GM21529 (cell line): Measurements from ENCODE around the gene RETREG1.
"Not testable (repeated sequence)": the region's sequence is repeated elsewhere in the genome, so short reads cannot be mapped to it uniquely, and the experiment has no call there.

Experiments used
- ATAC-seq: cut with Tn5 transposase; IDR thresholded peaks from one replicate; pipeline ENCODE4 v1.9.1; 2021; ENCODE audit not compliant: unreplicated experiment

The RETREG1 gene

DNA sequence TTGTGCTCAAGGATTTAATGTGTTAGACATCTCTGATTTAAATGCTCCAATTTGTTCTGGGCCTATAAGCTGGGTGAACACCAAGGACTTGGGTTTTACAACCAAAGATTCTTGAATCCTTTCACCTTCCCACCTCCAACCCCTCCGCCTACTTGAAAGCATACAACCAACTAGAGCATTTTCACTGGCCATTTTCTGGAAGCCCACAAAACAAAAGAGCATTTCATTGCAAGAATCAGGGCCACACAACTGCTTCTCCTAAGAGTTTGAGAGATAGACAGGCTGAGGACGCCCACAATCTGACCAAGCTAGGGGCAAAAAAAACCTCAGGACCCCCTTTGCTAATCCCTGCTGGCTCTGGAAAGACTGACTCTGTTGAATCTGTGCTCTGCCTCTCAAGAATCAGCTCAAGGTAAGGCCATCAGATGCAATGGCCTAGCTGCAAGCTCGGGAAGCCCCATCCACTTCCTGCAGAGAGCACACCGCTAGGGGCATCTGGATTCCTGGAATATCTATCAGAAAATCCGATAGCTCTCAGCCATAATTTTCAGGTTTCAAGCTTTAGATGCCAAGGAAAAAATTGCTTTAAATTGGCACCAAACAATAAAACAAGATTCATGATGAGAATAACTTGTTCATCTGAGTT lies 57.7 kb downstream of the RETREG1 start:
- ATAC-seq, result no peak

DNA sequence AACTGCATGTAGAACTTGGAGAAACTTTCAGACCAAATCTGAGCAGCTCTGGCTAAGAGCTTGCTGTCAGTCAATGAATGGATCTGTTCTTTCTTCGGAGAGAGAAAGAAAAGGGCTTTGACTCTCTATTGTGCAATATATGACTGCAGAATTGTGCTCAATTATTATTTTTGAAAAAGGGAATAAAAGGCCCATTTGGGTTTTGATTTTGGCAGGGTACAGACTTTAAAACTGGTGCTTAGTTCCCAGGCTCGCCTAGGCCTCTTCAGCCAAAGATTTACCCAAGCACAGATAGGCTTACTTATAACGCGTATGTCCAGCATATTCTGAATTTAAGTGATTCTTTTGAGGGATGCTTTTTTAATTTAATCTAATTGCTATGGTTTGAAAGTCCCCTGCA lies 59.3 kb downstream of the RETREG1 start:
- ATAC-seq, result no peak

DNA sequence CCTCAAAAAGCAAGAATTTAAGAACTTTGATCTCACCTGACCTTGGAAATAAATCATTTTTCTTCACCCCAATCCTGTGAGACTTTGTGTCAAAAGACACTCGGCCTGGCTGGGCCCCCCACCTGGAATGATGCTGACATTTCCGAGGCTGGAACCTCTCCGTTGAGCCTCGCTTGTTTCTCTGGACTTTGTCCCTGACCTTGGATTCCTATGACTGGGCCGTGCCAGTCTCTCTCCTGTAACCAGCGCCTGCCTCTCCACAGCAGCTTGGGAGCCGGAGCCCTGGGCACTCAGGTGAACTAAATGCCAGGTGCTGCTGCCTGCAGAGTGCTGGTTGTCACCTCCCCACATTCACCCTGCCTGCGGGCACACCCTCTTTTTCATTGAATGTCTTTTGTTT lies 62.7 kb downstream of the RETREG1 start:
- no peak for ATAC-seq

DNA sequence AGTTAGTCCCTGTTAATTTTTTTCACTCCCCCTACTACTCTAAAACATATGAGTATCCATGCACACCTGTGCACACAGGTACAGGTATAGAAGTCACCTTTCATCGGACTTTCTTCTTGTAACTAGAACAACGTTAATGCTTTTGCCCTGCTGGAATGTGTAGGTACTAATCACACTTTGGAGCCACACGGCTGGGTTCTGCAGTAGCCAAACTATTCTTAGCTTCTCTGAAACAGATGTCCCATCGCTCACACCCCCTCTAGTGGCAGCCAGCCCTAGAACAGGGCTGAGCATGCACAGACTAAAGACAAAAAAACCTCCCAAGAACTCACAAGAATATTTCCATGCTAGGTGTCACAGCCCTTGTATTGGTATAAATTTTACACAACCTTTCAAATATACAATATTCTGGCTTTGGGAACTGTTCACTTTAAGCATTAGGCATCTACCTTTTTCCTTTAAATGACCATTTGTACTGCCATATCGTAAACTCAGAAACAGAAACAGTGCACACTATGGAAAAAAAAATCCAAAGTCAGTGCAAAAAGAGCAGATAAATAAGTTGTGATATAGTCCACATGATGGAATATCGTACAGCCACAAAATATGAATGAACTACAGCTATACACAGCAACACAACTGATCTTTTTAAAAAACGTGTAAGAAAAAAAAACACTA lies 64.0 kb downstream of the RETREG1 start:
- peak; percentile 88 for ATAC-seq

- ATAC-seq, result no peak
Observed at GRCh38 chr5:16551628-16552027, 65.2 kb downstream of the RETREG1 start.

- peak; percentile 78 for ATAC-seq
Observed at GRCh38 chr5:16550316-16550952, 66.4 kb downstream of the RETREG1 start.

DNA sequence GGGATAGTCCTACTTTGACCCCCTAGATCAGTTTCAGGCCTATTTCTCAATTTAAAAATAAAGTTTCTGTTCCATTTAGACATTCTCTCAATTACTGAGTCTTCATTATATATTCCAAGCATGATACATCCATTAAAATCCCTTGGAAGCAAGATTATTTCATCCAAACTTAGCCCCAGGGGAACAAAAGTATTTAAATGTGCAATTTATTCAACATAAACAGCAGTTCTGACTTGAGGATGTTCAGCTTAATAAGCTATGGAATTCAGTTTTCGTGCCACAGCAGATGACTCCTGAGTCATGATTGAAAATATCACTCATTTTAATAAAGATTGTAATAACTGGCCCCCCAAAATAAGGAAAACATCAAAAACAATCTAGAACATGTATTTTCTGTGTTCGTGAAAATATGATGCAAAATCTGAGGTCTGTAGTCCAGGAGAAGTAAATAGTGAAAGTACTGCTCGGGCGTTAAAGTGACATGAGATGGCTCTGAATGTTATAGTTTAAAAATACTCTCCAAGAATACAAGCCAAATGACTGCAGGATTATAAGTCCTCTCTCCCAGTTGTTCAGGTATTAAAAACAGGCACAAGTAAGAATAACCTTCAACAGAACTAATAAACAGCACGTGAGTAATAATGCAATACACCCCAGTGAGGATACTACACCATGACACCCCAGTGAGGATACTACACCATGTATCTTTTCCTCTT lies 67.1 kb downstream of the RETREG1 start:
- ATAC-seq, result no peak

- no peak for ATAC-seq
Observed at GRCh38 chr5:16548812-16549211, 68.0 kb downstream of the RETREG1 start.

DNA sequence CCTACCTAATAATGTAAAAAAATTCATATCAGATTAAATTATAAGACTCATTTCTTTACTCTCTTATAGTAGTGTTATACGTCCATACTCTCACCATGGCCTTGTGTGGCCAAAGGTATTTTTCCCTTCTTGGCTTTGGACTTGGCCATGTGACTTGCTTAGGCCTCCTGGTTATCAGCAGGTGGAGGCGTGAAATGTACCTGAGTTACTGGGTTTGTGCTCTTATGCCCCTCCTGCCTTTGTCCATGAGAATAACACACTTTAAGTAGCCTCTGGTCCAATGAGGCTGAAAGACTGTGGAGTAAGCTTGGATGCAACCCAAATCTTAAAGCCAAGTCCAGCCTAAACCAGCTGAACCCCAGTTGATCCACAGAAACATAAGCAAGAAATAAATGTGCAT lies 68.7 kb downstream of the RETREG1 start:
- ATAC-seq, result no peak

- ATAC-seq, result no peak
Observed at GRCh38 chr5:16547200-16547842, 69.5 kb downstream of the RETREG1 start.

- no peak for ATAC-seq
Observed at GRCh38 chr5:16546732-16547131, 70.1 kb downstream of the RETREG1 start.

GRCh38 chr5:16544607-16545374 lies 72.0 kb downstream of the RETREG1 start:
- ATAC-seq, result no peak

GRCh38 chr5:16543206-16543605 lies 73.6 kb downstream of the RETREG1 start:
- not testable (repeated sequence) for ATAC-seq

DNA sequence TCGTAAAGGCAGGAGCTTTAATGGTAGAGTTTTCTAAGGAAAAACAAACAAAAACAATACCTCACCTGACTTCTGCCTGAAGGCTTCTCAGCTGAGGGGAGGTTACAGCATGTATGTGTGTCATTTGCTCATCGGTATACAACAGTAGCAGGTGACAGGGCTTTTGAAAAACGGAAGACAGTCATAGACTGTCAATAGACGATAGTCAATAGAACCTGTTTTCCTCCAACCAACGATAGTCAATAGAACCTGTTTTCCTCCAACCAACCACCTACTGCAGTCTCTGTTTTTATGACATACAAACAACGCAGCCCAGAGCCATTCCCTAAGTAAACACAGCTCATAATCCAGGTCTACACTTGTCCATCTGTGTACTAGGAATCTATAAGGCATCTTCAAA lies 74.6 kb downstream of the RETREG1 start:
- ATAC-seq, result no peak

DNA sequence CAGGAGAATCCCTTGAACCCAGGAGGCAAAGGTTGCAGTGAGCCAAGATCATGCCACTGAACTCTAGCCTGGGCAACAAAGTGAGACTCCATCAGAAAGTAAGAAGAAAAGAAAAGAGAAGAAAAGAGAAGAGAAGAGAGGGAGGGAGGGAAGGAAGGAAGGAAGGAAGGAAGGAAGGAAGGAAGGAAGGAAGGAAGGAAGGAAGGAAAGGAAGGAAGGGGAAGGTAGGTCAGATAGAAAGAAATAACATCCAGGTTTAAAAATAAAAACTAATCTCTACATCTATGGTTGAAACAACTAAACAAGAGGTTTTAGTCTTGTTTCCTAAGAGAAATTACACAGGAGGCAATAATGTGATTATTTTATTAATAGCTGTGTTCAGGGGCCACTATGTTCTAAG lies 75.2 kb downstream of the RETREG1 start:
- not testable (repeated sequence) for ATAC-seq

GRCh38 chr5:16540421-16540820 lies 76.4 kb downstream of the RETREG1 start:
- no peak for ATAC-seq

DNA sequence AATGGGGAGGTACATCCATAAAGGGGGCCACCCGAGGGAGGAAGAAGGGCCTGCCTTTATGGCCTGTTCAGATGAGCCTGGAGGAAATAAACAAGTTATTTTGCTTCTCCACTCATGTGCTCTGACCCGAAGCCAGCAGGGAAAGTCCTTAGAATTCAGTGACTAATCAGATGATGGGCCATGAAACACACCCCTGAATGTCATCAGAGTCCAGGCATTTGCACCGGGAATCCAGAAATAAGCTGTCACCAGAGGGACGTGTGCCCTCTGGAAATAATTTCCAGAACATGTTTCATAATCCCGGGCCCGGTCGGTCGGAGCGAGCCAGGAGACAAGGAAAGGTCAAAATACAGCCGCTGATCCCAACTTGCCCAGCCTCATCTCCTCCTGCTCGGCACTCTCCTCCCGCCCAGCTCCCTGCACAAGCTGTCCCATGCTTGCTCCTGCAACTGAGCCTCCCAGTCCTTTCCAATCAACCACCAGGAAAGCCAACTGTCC lies 77.6 kb downstream of the RETREG1 start:
- ATAC-seq, result no peak

GRCh38 chr5:16538006-16538405 lies 78.8 kb downstream of the RETREG1 start:
- ATAC-seq, result no peak

DNA sequence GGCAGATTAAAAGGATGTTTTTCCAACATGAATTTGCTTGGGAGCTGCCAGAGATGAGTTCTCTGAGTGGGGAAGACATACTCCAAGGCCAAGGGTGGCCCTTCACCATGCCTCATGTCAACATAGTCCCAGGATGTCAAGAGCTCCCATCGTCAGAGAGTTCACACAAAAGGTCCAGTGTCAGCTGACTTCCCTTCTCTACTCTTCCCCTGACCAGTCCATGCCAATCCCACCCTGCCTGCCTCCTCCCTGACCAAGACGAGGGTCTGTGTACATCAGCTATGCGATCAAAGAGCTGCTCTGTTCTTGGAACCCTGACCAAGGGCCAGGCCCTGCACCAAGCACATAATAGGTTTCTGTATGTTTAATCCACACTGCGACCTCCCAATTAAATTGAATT lies 80.0 kb downstream of the RETREG1 start:
- no peak for ATAC-seq

GRCh38 chr5:16536246-16536645 lies 80.6 kb downstream of the RETREG1 start:
- no peak for ATAC-seq
